Anterior cingulate cortex (tissue), 58 donors: ENCODE measurements around the gene TUBGCP2.
"Not testable (repeated sequence)": the region's sequence is repeated elsewhere in the genome, so short reads cannot be mapped to it uniquely, and the experiment has no call there.

Experiments used
- DNase-seq, 58 donors: peaks; one replicate each; lab custom pipeline; 2025; lab: John Stamatoyannopoulos, UW

Gene TUBGCP2

DNA sequence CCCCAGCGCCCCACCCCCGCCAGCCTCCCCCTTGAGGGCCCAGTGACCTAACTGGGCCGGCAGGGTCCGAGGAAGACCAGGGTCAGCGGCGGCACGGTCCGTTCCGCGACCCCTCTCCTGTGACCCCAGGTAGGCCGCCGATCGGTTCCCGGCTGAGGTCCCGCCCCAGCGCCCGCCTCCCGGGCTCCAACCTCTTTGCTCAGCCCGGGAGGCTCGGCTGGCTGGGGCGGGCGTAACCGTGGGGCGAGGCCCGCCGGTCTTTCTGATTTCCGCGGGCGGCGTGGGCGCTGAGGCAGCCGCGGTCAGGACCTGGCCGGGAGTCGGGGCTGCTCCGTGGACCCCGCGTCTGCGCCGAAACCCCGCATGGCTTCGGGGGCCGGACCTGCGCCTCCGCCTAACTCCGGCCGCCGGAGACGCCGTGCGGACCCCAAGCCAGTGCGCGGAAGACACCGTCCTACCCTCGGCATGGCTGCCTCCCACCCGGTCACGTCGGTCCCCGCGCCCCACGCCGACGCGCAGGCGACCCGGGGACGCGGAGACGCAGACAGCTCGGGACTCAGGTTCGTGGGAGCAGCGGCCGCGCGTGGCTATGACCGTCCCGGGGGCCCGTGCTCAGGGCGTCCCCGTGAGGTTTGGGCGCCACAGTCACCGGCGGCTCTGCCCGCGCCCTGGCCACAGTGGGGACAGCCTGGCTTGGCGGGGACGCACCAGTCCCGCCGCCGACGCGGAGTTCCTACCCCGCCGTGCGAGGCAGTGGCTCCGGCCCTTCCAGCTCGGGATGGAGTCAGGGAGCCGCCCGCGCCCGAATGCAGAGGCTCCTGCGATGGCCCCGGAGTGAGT, 72.1 kb downstream of the TUBGCP2 start:
- DNase-seq, result no peak

DNA sequence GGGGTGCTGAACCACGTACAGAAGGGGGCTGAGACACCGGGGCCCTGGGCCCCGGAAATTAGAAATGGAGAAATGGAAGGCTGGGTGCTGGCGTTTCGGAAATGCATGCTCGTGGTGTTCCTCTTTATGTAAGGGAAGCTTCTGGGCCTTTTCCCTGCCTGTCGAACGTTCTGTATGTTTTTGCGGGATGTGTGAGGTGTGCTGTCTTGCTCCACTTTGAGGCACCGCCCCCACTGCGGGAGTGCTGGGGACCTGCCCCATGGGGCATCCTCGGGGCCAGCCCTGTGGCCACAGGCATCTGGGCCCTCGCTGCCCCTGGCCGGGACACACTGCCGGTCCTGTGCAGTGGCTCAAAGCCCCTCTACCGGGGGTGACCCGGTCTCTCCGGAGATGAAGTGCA, 72.7 kb downstream of the TUBGCP2 start:
- DNase-seq, result no peak

DNA sequence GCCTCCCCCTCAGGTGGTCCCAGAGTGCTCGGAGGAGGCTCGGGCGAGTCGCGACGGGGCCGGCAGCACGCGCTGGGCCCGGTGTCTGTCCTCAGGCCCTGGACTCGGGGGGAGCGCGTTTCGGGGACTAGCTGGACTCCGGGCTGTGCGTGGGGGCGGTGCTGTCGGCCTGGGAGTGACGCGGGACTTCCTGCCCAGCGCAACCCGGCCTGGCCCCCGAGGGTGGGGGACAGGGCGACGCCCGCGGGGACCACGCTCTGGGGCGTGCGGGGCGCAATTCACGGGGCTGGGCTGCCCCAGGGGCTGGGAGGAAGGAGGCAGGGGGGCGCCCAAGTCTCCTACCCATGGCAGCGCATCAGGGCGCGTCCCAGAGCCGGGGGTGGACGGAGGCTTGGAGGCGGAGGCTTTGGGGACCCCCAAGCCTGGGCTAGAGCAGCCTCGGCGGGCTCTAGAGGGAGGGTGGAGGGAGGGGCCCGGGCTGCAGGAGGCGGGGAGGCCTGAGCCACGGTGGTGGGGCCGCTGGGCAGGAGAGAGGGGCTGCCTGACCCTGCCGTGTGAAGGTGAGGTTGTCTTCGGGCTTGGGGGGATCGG, 73.3 kb downstream of the TUBGCP2 start:
- no peak for DNase-seq

DNA sequence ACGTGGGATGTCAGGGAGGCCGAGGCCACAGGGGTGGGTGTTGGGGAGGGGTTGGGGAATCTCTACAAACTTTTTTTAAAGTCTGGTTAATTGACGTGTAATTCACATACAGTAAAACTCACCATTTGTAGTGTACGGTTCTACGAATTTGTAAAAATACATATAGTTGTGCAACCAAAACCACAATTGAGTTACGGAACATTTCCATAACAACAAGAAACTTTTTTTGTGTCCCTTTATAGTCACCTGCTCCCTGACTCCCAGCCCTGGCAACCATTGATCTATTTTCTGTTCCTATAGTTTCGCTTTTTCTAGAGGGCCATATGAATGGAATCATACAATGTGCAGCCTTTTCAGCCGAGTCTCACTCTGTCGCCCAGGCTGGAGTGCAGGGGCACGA, 73.9 kb downstream of the TUBGCP2 start:
- DNase-seq, result not testable (repeated sequence)

DNA sequence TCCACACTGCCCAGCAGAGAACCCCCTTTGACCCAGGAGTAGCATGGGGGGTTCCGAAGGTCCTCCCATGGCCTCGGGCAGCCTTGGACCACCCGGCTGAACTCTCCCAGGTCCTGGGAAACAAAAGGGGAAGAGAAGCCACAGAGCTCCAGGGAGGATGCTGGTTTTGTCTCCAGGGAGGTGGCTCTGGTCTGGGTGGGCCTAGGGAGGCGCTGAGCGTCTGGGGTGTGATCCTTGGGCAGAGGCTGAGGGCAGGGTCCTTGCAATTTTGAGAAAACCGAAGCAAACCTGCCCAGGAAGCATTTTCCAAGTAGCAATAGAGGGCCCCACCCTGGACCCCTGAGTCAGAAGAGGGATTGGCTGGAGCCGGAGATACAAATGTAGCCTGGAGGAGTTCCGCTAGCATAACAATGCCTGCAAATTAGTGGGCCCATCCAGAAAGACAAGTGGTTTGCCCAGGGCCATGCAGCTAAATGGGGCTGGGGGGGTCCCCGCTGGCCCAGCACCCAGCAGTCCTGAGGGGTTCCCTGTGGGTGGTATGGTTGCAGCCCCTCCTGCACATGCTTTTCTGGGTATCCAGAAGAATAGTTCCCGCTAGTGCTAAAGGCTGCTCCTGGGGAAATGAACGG, 76.6 kb downstream of the TUBGCP2 start:
- DNase-seq, result no peak

DNA sequence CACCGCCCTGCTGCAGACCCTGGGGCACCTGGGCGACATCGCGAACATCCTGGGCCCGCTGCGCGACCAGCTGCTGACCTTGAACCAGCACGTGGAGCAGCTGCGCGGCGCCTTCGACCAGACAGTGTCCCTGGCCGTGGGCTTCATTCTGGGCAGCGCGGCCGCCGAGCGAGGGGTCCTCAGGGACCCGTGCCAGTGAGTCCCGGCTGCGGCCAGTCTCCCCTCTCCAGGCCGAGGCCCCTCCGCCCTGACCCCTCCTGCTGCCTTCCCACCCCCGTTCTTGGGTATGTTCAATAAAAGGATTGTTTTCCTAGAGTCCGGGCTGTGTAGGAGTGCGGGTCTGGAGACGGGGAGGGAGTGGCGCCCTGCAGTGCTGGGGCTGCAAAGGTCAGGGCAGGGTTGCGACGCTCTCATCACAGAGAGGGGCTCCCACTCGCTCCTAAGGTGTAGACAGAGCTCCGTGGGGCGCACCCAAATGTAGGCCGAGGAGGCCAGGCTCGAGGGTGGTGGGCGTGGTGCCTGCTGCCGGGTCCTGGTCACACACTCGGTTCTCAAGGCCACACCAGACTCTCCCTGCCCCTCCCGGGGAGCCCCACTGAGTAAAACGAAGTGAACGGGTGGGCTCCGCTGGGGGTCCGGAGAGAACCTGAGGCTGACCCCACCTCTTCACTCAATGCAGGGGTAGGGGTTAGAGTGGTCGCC, 77.3 kb downstream of the TUBGCP2 start:
- no peak for DNase-seq

DNA sequence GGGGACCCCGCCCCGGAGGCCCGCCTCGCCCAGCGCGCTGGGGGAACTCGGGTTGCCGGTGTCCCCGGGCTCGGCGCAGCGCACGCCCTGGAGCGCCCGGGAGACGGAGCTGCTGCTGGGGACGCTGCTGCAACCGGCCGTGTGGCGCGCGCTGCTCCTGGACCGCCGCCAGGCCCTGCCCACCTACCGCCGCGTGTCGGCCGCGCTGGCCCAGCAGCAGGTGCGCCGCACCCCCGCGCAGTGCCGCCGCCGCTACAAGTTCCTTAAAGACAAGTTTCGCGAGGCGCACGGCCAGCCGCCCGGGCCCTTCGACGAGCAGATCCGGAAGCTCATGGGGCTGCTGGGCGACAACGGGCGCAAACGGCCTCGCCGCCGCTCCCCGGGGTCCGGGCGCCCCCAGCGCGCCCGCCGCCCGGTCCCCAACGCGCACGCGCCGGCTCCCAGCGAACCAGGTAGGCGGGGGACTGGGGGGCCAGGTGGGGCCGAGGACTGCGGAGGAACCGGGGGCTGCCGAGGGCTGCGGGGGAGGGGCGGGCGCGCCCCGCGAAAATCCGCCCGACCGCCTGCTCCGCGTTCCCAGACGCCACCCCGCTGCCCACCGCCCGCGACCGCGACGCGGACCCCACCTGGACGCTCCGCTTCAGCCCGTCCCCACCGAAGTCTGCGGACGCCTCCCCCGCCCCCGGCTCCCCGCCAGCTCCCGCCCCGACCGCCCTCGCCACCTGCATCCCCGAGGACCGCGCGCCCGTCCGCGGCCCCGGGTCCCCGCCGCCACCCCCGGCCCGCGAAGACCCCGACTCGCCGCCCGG, 78.1 kb downstream of the TUBGCP2 start:
- peak in 5 of 58 donors; percentile 7 to 41 (median 15) for DNase-seq

DNA sequence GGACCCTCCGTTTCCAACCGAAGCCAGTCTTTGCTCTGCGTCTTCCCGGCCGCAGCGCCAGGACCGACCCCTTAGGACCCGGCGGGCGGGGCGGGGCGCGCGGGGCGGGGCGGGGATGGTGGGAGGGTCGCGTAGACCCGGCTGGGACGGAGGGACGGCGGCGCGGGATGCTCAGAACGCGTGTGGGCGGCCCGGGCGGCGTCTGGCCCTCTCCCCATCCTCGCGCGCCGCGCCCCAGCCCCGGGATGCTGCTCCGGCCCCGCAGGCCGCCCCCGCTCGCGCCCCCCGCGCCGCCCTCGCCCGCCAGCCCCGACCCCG, 78.7 kb downstream of the TUBGCP2 start, which contains the start of gene UTF1:
TSS of gene UTF1 (plus strand) at position 174 of the 318 bp plus-strand sequence. CDS start at position 246, 72 bp downstream.
- no peak for DNase-seq

DNA sequence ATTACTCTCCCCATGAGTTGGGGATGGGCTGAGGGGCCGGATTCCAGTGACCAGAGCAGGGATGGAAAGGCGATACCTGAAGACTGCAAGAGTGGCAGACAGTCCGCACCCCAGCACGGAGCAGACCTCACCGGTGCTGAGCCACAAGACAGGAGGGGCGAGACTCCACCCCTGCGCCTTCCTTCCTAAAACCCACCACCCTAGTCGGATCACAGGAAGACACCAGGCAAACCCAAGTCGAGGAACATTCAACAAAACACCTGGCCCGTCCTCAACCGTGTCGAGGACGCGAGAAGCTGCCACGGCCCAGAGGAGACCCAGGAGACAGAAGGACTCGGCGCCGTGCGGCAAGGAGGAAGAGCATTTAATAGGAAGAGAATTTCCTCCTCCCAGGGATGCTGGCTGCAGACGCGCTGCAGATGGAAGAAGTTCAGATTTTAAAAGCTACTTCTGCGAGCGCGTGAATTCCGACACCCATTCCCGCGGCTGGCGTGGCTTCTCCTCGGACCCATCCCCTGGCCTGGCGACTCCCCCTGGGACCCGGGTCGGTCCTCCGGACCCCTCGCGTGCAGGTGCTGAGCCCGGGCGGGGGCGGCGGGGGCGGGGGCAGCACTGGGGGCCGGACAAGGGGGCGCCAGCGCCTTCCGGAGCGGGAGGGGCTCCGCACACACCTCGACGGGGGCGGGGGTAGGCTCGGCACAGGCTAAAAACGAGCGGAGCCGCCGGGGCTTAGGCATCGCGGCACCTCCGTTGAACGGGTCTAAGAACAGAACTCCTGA, 79.2 kb downstream of the TUBGCP2 start:
- DNase-seq, result peak in 1 of 58 donors; percentile 5
